GM12878 (cell line): ENCODE data around the gene TLCD3B. TPM values are rescaled to one million over a fixed set of nuclear protein-coding genes. Genes with fewer than 3 reads are reported as not detected.

Source experiments
- ATAC-seq: fragments of 200-7000 bp; cut with Tn5 transposase; 3 replicates; pipeline ENCODE4 v1.9.1; 2020; ENCODE audit warnings: mild to moderate bottlenecking, moderate library complexity
- BruUV-seq: library from RNA; stranded (reverse); fragments of 400-500 nt; replicated peaks from 2 replicates; lab custom pipeline; 2021; lab: Mats Ljungman, UMichigan
- CTCF ChIA-PET: fragments of 300-600 bp; sonication (Branson Sonifier 250); formaldehyde crosslinking; extraction: SDS; loops from one replicate; lab custom pipeline; 2021; ENCODE audit warnings: inconsistent platforms; lab: Yijun Ruan, JAX
- POLR2A ChIA-PET: fragments of 350-600 bp; formaldehyde crosslinking; extraction: SDS; loops from one replicate; lab custom pipeline; 2021; ENCODE audit warnings: inconsistent platforms; lab: Charles Lee
- RAD21 ChIA-PET: fragments of 300-600 bp; sonication (Branson Sonifier 250); formaldehyde crosslinking; loops from one replicate; lab custom pipeline; 2023; ENCODE audit warnings: antibody characterized with exemption; ENCODE audit not compliant: unreplicated experiment; lab: Charles Lee
- SMC1A ChIA-PET: fragments of 300-600 bp; sonication (Branson Sonifier 250); formaldehyde crosslinking; loops from one replicate; lab custom pipeline; 2023; ENCODE audit not compliant: unreplicated experiment, uncharacterized antibody; lab: Charles Lee
- DNase-seq: peaks from one replicate; pipeline ENCODE4 v3.0.0-alpha.2; 2011; ENCODE audit warnings: low read depth, low spot score
- FAIRE-seq: peaks from 3 replicates; lab custom pipeline; 2011; peaks lifted over from hg19 to GRCh38; lab: Jason Lieb, UNC
- H2AFZ ChIP-seq: 2 replicates; pipeline ENCODE4 v1.6.0; 2011; ENCODE audit warnings: low read depth, low read length, control low read depth; ENCODE audit not compliant: control insufficient read depth
- H3K27ac ChIP-seq: 2 replicates; pipeline ENCODE4 v1.5.1; 2011; ENCODE audit warnings: control low read depth; ENCODE audit not compliant: control insufficient read depth, insufficient read depth
- H3K27me3 ChIP-seq, 2 experiments: replicated peaks in 1 of 2; 2 replicates each; pipeline versions ENCODE4 v1.6.0 to v1.6.1; 2011; ENCODE audit warnings: low read length in 1 of 2; ENCODE audit not compliant: control insufficient read depth in 2 of 2, insufficient read depth in 2 of 2
- H3K36me3 ChIP-seq, 2 experiments: 2 replicates each; pipeline ENCODE4 v1.5.1; 2011; ENCODE audit warnings: low read length in 1 of 2; ENCODE audit not compliant: control insufficient read depth in 2 of 2, insufficient read depth in 2 of 2
- H3K4me1 ChIP-seq: 2 replicates; pipeline ENCODE4 v1.6.1; 2011; ENCODE audit warnings: mild to moderate bottlenecking, low read length, moderate library complexity, mixed read lengths; ENCODE audit not compliant: control insufficient read depth, insufficient read depth
- H3K4me2 ChIP-seq: 2 replicates; pipeline ENCODE4 v1.6.0; 2011; ENCODE audit warnings: control low read depth; ENCODE audit not compliant: control insufficient read depth, insufficient read depth
- H3K4me3 ChIP-seq: fragments of 200-600 bp; sonication (generic); 2 replicates; pipeline ENCODE4 v1.5.1; 2016
- H3K79me2 ChIP-seq: 2 replicates; pipeline ENCODE4 v1.6.0; 2011; ENCODE audit warnings: low read length; ENCODE audit not compliant: control insufficient read depth, insufficient read depth
- H3K9ac ChIP-seq: 2 replicates; pipeline ENCODE4 v1.8.0; 2011; ENCODE audit warnings: low read length, control low read depth, mixed read lengths; ENCODE audit not compliant: control insufficient read depth, insufficient read depth
- H3K9me3 ChIP-seq: replicated peaks from 3 replicates; pipeline ENCODE4 v1.5.1; 2011; ENCODE audit warnings: mild to moderate bottlenecking, low read length; ENCODE audit not compliant: control insufficient read depth, insufficient read depth
- H4K20me1 ChIP-seq: 2 replicates; pipeline ENCODE4 v1.6.0; 2011; ENCODE audit not compliant: control insufficient read depth, insufficient read depth
- POLR2A ChIP-seq: IDR thresholded peaks from 2 replicates; pipeline ENCODE4 v1.6.1; 2011; ENCODE audit warnings: low read depth, mild to moderate bottlenecking, low read length
- SMAD1 ChIP-seq: fragments of 450-650 bp; IDR thresholded peaks from 2 replicates; pipeline ENCODE4 v1.6.1; 2018; ENCODE audit warnings: mild to moderate bottlenecking, low read depth; ENCODE audit not compliant: partially characterized antibody
- WGBS: methylation state at CpG from one replicate; pipeline ENCODE4 v1.1.6; 2016; ENCODE audit warnings: low lambda C conversion rate; ENCODE audit not compliant: insufficient replicate concordance, insufficient coverage; ENCODE audit errors: missing lambda C conversion rate; 5-methylcytosine and 5-hydroxymethylcytosine counted together
- in situ Hi-C: fragments of 300-500 bp; cut with MboI; formaldehyde crosslinking; loops from 9 replicates; pipeline ENCODE4 v1.14.3; 2018; ENCODE audit warnings: mixed read lengths
- intact Hi-C: fragments of 100-400 bp; cut with micrococcal nuclease; formaldehyde crosslinking; loops from one replicate; pipeline ENCODE4 v1.14.2; 2022; ENCODE audit not compliant: unreplicated experiment
- polyA plus RNA-seq, 11 experiments: library from polyadenylated mRNA; depleted of rRNA in 4 of 11; unstranded in 6 of 11; stranded (reverse) in 5 of 11; fragments of >200 nt; fragmentation: Nextera tagmentation in 4 of 11; fragmentation: Illumina TruSeq in 1 of 11; extraction: Ambion mirVana in 4 of 11; extraction: Trizol in 1 of 11; gene quantifications; 1 replicate in 1 of 11; 2 replicates in 10 of 11; pipeline versions ENCODE4 v1.2.1 to v1.2.3, GENCODE V29; 2011 to 2016; ENCODE audit warnings: inconsistent platforms in 2 of 11, missing spikeins in 2 of 11, low read depth in 1 of 11
- total RNA-seq, 4 experiments: library from RNA; depleted of rRNA in 3 of 4; stranded (reverse); fragments of >200 nt in 3 of 4; fragmentation: Illumina TruSeq in 1 of 4; extraction: Trizol in 1 of 4; gene quantifications; 2 replicates each; pipeline versions ENCODE4 v1.2.1 to v1.2.3, GENCODE V29; 2013 to 2021
- TF ChIP-seq, protein P1 (sequence below): fragments of 450-650 bp; IDR thresholded peaks from 2 replicates; pipeline ENCODE4 v1.6.1; 2017; ENCODE audit warnings: low read depth, mild to moderate bottlenecking, moderate library complexity

The TLCD3B gene
- total and polyA plus RNA-seq, 10 of the 15 experiments (the other 5 are each of a cell fraction or from before 2014, with no cell fraction given), result 0.05 to 0.51 (median 0.18) TPM; not detected in 4

GRCh38 chr16:30067584-30067916, 36.5 kb upstream of the TLCD3B start:
- ChIA-PET RAD21 (no interaction called here), SMC1A (no interaction called here)
- intact Hi-C loops, result no loop called here
- H3K4me1 ChIP-seq, result peaks cover 30% of the 10 kb centered on the region
- BruUV-seq, result no TSS peak
- H2AFZ ChIP-seq, result no peak overlapping the region
- H3K4me2 ChIP-seq, result peak overlapping the region; percentile 95
- H3K4me3 ChIP-seq, result peak overlapping the region; percentile 87
- H3K79me2 ChIP-seq, result peaks cover 68% of the 10 kb centered on the region
- peaks cover 24% of the 10 kb centered on the region for H4K20me1 ChIP-seq
- TF ChIP-seq POLR2A (0 out of 2 replicates have a peak, but pooled peaks have one; percentile 9), SMAD1 (no peak)
- TF ChIP-seq, protein P1, sequence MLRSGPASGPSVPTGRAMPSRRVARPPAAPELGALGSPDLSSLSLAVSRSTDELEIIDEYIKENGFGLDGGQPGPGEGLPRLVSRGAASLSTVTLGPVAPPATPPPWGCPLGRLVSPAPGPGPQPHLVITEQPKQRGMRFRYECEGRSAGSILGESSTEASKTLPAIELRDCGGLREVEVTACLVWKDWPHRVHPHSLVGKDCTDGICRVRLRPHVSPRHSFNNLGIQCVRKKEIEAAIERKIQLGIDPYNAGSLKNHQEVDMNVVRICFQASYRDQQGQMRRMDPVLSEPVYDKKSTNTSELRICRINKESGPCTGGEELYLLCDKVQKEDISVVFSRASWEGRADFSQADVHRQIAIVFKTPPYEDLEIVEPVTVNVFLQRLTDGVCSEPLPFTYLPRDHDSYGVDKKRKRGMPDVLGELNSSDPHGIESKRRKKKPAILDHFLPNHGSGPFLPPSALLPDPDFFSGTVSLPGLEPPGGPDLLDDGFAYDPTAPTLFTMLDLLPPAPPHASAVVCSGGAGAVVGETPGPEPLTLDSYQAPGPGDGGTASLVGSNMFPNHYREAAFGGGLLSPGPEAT, result no peak
- TF ChIP-seq, all 136 proteins: peak for 1
- ATAC-seq (no peak), FAIRE-seq (no peak), DNase-seq (no peak)
- peaks cover 30 to 32% of the 10 kb centered on the region in 2 experiments for H3K36me3 ChIP-seq
- H3K27me3 ChIP-seq, result no peaks in the 10 kb centered on the region
- H3K27ac ChIP-seq, result 0 out of 2 replicates have a peak overlapping the region, but pooled peaks have one; percentile 20
- POLR2A ChIA-PET, result interaction anchor here (0.6 to 3.2 kb wide), 3 partner anchors 7 to 567 kb away, joined by 3 to 15 read pairs (median 4); no protein-coding TSS in a partner anchor
- no peaks in the 10 kb centered on the region for H3K9me3 ChIP-seq
- CTCF ChIA-PET, result interaction anchor here (2.5 to 8.5 kb wide), 3 partner anchors 8 to 25 kb away, joined by 9 to 77 read pairs (median 51); partner anchors contain the start of genes PPP4C and TBX6
- in situ Hi-C loops, result no loop called here
- peak overlapping the region; percentile 93; the same call in 1 of the 2 replicates for H3K9ac ChIP-seq
- WGBS, result 88% methylated on average over 6 of the region's 6 CpGs
